HepG2 (cell line): ENCODE measurements around the gene PARP1. TPM values are rescaled to one million over a fixed set of nuclear protein-coding genes. Genes with fewer than 3 reads are reported as not detected.

ENCODE experiments used
- ATAC-seq: fragments of 200-7000 bp; cut with Tn5 transposase; 3 replicates; pipeline ENCODE4 v1.9.1; 2020; ENCODE audit warnings: mild to moderate bottlenecking, moderate library complexity
- BruUV-seq: library from RNA; stranded (reverse); fragments of 400-500 nt; replicated peaks from 2 replicates; lab custom pipeline; 2021; lab: Mats Ljungman, UMichigan
- CTCF ChIA-PET: fragments of 300-600 bp; formaldehyde crosslinking; extraction: SDS; loops from one replicate; lab custom pipeline; 2021; ENCODE audit warnings: low total read pairs, inconsistent platforms, low intra/inter-chr PET ratio; lab: Yijun Ruan, JAX
- POLR2A ChIA-PET: fragments of 350-600 bp; sonication (Branson Sonifier 250); formaldehyde crosslinking; loops from one replicate; lab custom pipeline; 2020; ENCODE audit warnings: antibody characterized with exemption, inconsistent platforms; lab: Yijun Ruan, JAX
- DNase-seq: peaks from one replicate; pipeline ENCODE4 v3.0.0-alpha.2; 2015; ENCODE audit warnings: low spot score
- FAIRE-seq: peaks from 3 replicates; lab custom pipeline; 2011; peaks lifted over from hg19 to GRCh38; lab: Jason Lieb, UNC
- H2AFZ ChIP-seq: one replicate; pipeline ENCODE4 v1.6.1; 2011; ENCODE audit warnings: low read length, inconsistent platforms
- H3K27ac ChIP-seq: fragments of 300-600 bp; 3 replicates; pipeline ENCODE4 v1.8.0; 2011; ENCODE audit warnings: mixed run types, mild to moderate bottlenecking, mixed read lengths, low read length, inconsistent platforms; ENCODE audit not compliant: insufficient read depth; ENCODE audit errors: extremely low read length
- H3K27me3 ChIP-seq, 2 experiments: fragments of 200-600 bp in 1 of 2; 2 replicates in 1 of 2; 3 replicates in 1 of 2; pipeline versions ENCODE4 v1.6.0 to v1.8.0; 2011; ENCODE audit warnings: low read length in 2 of 2, mild to moderate bottlenecking in 2 of 2, moderate library complexity in 2 of 2, inconsistent platforms in 1 of 2; ENCODE audit not compliant: insufficient read depth in 2 of 2, control insufficient read depth in 1 of 2
- H3K36me3 ChIP-seq, 2 experiments: fragments of 200-600 bp in 1 of 2; replicated peaks in 1 of 2; 2 replicates in 1 of 2; 3 replicates in 1 of 2; pipeline versions ENCODE4 v1.5.1 to v1.8.0; 2011; ENCODE audit warnings: low read length in 2 of 2, inconsistent platforms in 1 of 2; ENCODE audit not compliant: insufficient read depth in 2 of 2, control insufficient read depth in 1 of 2
- H3K4me1 ChIP-seq: 2 replicates; pipeline ENCODE4 v1.5.1; 2012; ENCODE audit warnings: low read length, inconsistent platforms; ENCODE audit not compliant: insufficient read depth
- H3K4me2 ChIP-seq: 2 replicates; pipeline ENCODE4 v1.6.0; 2011; ENCODE audit warnings: low read depth, low read length, inconsistent platforms
- H3K4me3 ChIP-seq, 3 experiments: fragments of 200-600 bp in 1 of 3; sonication (generic), shearing (Covaris generic) in 1 of 3; replicated peaks in 1 of 3; 2 replicates each; pipeline ENCODE4 v1.5.1; 2011 to 2016; ENCODE audit warnings: low read length in 3 of 3, inconsistent platforms in 2 of 3, low read depth in 2 of 3, mild to moderate bottlenecking in 2 of 3, control low read depth in 1 of 3, mixed read lengths in 1 of 3; ENCODE audit not compliant: insufficient read depth in 1 of 3
- H3K79me2 ChIP-seq: one replicate; pipeline ENCODE4 v1.6.1; 2011; ENCODE audit warnings: low read length, inconsistent platforms; ENCODE audit not compliant: insufficient read depth
- H3K9ac ChIP-seq: 2 replicates; pipeline ENCODE4 v1.6.0; 2011; ENCODE audit warnings: mild to moderate bottlenecking, low read depth, low read length, inconsistent platforms; ENCODE audit not compliant: insufficient read depth
- H3K9me3 ChIP-seq: 2 replicates; pipeline ENCODE4 v1.5.1; 2012; ENCODE audit warnings: mild to moderate bottlenecking, low read length
- H4K20me1 ChIP-seq: 2 replicates; pipeline ENCODE4 v1.6.0; 2011; ENCODE audit warnings: inconsistent platforms, mild to moderate bottlenecking, low read length, moderate library complexity; ENCODE audit not compliant: insufficient read depth
- HNRNPH1 ChIP-seq: fragments of 200-400 bp; formaldehyde crosslinking; optimal IDR thresholded peaks from 2 replicates; pipeline ENCODE3; 2017; ENCODE audit warnings: mild to moderate bottlenecking, low read depth, low read length
- NFE2 ChIP-seq: sonication (generic); formaldehyde crosslinking; IDR thresholded peaks from 2 replicates; pipeline ENCODE4 v1.4.0; 2020; ENCODE audit warnings: missing genetic modification reagents
- STAT5B ChIP-seq: sonication (generic); formaldehyde crosslinking; IDR thresholded peaks from 2 replicates; pipeline ENCODE4 v1.4.0; 2020; ENCODE audit warnings: missing genetic modification reagents
- ZNF556 ChIP-seq: sonication (generic); formaldehyde crosslinking; IDR thresholded peaks from 2 replicates; pipeline ENCODE4 v1.4.0; 2020; ENCODE audit warnings: mild to moderate bottlenecking, missing genetic modification reagents, borderline replicate concordance
- whole genome bisulfite sequencing: methylation state at CpG from one replicate; pipeline ENCODE4 v1.1.6; 2017; ENCODE audit warnings: low lambda C conversion rate; 5-methylcytosine and 5-hydroxymethylcytosine counted together
- in situ Hi-C: cut with HindIII; loops from 2 replicates; pipeline ENCODE4 v1.10.0; 2017; ENCODE audit warnings: low pct_unique_long_range_greater_than_20kb; ENCODE audit not compliant: extremely low pct_ligation_motif_present
- intact Hi-C: fragments of 100-400 bp; cut with micrococcal nuclease; formaldehyde crosslinking; loops from one replicate; pipeline ENCODE4 v1.10.0; 2022; ENCODE audit not compliant: unreplicated experiment
- polyA plus RNA-seq, 8 experiments: library from polyadenylated mRNA; depleted of rRNA in 3 of 8; stranded (reverse) in 7 of 8; unstranded in 1 of 8; fragments of >200 nt; fragmentation: Illumina TruSeq in 4 of 8; extraction: Trizol in 4 of 8; gene quantifications; 2 replicates each; pipeline versions ENCODE4 v1.2.1 to v1.2.3, GENCODE V29; 2011 to 2016; ENCODE audit warnings: low read depth in 4 of 8, missing spikeins in 1 of 8, mixed read lengths in 1 of 8; ENCODE audit not compliant: insufficient read depth in 1 of 8
- total RNA-seq, 5 experiments: library from RNA; depleted of rRNA; stranded (reverse); fragments of >200 nt; fragmentation: Illumina TruSeq; extraction: Trizol; gene quantifications; 2 replicates each; pipeline ENCODE4 v1.2.3, GENCODE V29; 2016; ENCODE audit warnings: low read depth in 1 of 5
- TF ChIP-seq, protein P1 (sequence below): sonication (generic); formaldehyde crosslinking; IDR thresholded peaks from 2 replicates; pipeline ENCODE4 v1.4.0; 2020; ENCODE audit warnings: missing genetic modification reagents
- TF ChIP-seq, protein P2 (sequence below): sonication (generic); formaldehyde crosslinking; IDR thresholded peaks from 2 replicates; pipeline ENCODE4 v1.5.0; 2020; ENCODE audit warnings: mild to moderate bottlenecking, missing genetic modification reagents
- TF ChIP-seq, protein P3 (sequence below): sonication (generic); formaldehyde crosslinking; IDR thresholded peaks from 2 replicates; pipeline ENCODE4 v1.8.1; 2023; ENCODE audit warnings: mild to moderate bottlenecking, inconsistent platforms, moderate library complexity, missing genetic modification reagents, borderline replicate concordance

The PARP1 gene
- total and polyA plus RNA-seq, 2 of the 13 experiments (the other 11 are each of a cell fraction or from before 2014, with no cell fraction given), result 50.1 to 85.2 TPM

DNA sequence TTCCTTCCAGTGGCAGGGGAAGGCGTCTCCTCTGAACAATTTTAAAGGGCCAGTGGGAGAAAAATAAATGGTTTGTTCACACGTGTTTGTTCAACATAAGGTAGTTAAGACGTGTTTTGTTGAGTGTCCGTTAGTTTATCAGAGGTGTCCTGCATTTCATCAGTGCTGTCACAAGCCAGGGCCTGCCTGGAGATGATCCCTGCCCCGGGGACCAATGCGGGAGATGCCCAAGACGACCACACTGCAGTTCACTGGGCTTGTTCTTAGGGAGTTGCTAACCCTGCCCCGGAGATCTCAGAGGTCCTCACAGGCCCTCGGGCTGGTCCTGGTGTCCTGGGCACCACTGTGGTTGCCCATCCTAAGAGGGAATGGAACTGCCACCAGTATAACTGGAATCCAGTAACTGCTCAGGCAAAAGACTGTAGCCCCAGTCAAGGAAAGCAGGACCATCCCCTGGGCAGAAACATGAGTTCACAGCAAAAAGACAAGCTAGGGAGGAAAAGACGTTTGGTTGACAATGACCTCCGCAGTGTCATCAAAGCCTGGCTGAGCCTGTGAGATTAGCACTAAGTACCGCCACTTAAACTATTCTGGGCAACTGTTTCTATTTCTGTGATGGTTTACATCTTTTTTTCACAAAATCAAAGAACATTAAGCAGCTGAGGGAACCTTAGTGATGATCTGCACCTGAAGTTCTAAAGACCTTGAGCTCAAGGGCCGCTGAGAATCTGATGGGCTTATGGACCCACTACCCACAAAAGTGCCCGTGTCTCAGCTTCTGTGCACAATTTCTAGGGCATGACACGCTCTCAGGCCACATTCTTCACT is 54.0 kb downstream of the PARP1 start:
- Histone ChIP-seq H3K4me2 (no peak overlapping the region), H3K4me1 (peaks cover 17% of the 10 kb centered on the region), H3K4me3 (no peak overlapping the region), H3K79me2 (no peaks in the 10 kb centered on the region), H3K36me3 (no peaks in the 10 kb centered on the region; a peak in 1 of 5 replicates), H4K20me1 (no peaks in the 10 kb centered on the region), H3K9ac (no peak overlapping the region), H3K27ac (no peak overlapping the region), H2AFZ (no peak overlapping the region), H3K27me3 (no peaks in the 10 kb centered on the region), H3K9me3 (no peaks in the 10 kb centered on the region)
- no TSS peak for BruUV-seq
- ATAC-seq (no peak), FAIRE-seq (no peak), DNase-seq (no peak)
- in situ Hi-C loops (no loop called here), intact Hi-C loops (no loop called here)
- ChIA-PET CTCF (no interaction called here), POLR2A (no interaction called here)
- WGBS, result 70% methylated on average over 9 of the region's 15 CpGs
- TF ChIP-seq, protein P1, sequence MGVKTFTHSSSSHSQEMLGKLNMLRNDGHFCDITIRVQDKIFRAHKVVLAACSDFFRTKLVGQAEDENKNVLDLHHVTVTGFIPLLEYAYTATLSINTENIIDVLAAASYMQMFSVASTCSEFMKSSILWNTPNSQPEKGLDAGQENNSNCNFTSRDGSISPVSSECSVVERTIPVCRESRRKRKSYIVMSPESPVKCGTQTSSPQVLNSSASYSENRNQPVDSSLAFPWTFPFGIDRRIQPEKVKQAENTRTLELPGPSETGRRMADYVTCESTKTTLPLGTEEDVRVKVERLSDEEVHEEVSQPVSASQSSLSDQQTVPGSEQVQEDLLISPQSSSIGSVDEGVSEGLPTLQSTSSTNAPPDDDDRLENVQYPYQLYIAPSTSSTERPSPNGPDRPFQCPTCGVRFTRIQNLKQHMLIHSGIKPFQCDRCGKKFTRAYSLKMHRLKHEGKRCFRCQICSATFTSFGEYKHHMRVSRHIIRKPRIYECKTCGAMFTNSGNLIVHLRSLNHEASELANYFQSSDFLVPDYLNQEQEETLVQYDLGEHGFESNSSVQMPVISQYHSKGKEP (CRISPR knock-in tag), result no peak
- TF ChIP-seq NFE2 (CRISPR knock-in tag) (no peak), STAT5B (CRISPR knock-in tag) (no peak), ZNF556 (CRISPR knock-in tag) (no peak), HNRNPH1 (no peak)
- TF ChIP-seq, protein P2, sequence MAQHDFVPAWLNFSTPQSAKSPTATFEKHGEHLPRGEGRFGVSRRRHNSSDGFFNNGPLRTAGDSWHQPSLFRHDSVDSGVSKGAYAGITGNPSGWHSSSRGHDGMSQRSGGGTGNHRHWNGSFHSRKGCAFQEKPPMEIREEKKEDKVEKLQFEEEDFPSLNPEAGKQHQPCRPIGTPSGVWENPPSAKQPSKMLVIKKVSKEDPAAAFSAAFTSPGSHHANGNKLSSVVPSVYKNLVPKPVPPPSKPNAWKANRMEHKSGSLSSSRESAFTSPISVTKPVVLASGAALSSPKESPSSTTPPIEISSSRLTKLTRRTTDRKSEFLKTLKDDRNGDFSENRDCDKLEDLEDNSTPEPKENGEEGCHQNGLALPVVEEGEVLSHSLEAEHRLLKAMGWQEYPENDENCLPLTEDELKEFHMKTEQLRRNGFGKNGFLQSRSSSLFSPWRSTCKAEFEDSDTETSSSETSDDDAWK, result no peak
- TF ChIP-seq, protein P3, sequence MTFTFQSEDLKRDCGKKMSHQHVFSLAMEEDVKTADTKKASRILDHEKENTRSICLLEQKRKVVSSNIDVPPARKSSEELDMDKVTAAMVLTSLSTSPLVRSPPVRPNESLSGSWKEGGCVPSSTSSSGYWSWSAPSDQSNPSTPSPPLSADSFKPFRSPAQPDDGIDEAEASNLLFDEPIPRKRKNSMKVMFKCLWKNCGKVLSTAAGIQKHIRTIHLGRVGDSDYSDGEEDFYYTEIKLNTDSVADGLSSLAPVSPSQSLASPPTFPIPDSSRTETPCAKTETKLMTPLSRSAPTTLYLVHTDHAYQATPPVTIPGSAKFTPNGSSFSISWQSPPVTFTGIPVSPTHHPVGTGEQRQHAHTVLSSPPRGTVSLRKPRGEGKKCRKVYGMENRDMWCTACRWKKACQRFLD, result no peak
